Astrocyte (in vitro differentiated cells and primary cell): ENCODE results near the gene SLC25A40.

ENCODE experiments used
- CTCF ChIP-seq: IDR thresholded peaks from 2 replicates; pipeline ENCODE4 v1.5.1; 2011; ENCODE audit warnings: low read depth, mild to moderate bottlenecking, inconsistent platforms, low read length, moderate library complexity; ENCODE audit not compliant: insufficient read depth
- EZH2 ChIP-seq: IDR thresholded peaks from 2 replicates; pipeline ENCODE4 v1.6.1; 2012; ENCODE audit warnings: mild to moderate bottlenecking, low read length, inconsistent platforms; ENCODE audit not compliant: insufficient read depth

GRCh38 chr7:87899255-87899654 is 23.1 kb upstream of the SLC25A40 start:
- TF ChIP-seq CTCF = no peak
- TF ChIP-seq EZH2 = no peak
